HG03460 (cell line): ENCODE data around the gene ACSL5.
"Not testable (repeated sequence)": the region's sequence is repeated elsewhere in the genome, so short reads cannot be mapped to it uniquely, and the experiment has no call there.

Experiments
- ATAC-seq: cut with Tn5 transposase; IDR thresholded peaks from one replicate; pipeline ENCODE4 v1.9.1; 2021; ENCODE audit not compliant: unreplicated experiment

Gene ACSL5

DNA sequence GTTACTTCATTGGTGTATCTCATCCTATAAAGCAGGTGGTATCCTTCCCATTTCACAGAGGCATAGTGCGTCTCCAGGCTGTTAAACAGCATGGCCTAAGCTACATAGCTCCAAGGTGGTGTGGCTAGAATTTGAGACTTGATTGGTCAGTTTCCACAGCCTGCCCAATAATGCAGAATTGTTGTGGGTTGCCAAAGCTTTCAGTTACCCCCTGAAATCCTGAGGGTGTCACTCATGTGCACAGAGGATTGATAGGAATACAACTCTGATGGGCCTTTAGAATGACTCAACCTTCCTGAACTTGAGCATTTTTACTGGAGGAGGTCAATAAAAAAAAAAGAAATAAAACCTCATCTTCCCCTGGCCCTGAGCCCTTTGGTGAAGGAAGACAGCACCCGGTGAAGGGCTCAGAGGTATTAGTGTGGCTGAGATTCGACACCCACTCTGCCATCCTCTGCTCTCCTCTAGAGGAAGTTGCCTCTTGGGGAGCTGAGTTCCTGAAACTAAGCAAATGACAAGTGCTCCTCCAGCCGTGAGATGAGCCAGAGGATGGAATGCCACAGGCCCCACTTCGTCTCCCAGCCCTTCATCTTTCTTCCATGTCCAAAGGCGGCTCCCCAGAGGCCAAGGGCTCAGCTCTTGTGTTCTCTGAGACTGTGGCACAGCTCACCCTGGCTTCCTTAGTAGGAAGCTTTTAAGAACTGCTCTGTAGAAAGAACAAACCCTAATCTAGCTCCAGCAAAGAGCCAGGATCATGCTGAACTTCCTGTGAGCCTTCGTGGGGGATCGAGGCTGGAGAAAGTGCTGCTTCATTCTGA, 1.0 kb downstream of the ACSL5 start:
- ATAC-seq, result peak; percentile 45

GRCh38 chr10:112375721-112376395, 1.9 kb downstream of the ACSL5 start:
- peak; percentile 90 for ATAC-seq

DNA sequence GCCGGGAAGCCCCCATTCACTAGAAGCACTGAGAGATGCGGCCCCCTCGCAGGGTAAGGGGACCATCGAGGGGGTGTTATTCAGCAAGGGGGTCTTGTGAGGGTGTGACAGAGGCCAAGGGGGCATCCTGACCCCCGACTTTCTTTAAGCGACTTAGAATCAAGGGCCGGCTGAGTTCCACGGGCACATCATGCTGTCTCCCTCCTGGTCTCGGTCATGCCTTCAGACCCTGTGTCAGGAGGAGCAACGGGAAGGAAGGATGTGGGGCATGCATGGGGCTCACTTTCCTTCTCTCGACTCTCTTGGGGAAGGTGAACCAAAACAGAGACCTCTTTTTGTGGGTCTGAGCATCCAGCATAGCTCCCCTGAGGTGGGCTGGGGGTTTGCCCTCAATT, 2.5 kb downstream of the ACSL5 start:
- peak; percentile 23 for ATAC-seq

- not testable (repeated sequence) for ATAC-seq
Measured at GRCh38 chr10:112377116-112377515, 3.2 kb downstream of the ACSL5 start.

DNA sequence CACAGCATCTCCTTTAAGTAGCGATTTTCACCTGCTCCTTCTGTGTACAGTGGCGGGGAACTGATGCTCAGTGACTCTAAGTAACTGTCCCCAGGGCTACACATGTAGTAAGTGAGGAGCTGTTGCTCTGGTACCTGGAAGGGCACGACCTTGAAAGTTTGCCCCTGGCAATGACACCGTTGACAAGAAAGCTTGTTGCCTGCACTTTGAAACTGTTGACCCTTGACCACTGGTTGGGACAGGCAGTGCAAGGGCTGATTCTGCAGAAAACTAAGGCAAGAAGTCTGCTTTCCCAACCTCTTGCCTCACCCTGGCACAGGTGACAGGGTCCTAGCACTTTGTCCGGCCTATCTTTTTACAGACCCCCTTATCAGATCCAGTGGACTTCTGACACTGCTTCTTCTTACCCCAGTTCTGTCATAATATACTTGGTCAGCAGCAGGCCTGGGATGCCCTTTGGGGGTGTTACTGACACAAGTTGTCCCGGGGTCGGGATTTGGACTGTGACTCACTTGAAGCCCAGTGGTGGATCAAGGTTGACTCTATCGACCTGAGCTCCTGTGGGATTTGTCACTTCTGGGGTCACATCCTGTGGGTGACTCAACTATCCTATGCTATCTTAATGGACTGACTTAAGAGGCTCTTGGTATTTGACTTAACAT, 5.8 kb downstream of the ACSL5 start:
- ATAC-seq, result no peak

DNA sequence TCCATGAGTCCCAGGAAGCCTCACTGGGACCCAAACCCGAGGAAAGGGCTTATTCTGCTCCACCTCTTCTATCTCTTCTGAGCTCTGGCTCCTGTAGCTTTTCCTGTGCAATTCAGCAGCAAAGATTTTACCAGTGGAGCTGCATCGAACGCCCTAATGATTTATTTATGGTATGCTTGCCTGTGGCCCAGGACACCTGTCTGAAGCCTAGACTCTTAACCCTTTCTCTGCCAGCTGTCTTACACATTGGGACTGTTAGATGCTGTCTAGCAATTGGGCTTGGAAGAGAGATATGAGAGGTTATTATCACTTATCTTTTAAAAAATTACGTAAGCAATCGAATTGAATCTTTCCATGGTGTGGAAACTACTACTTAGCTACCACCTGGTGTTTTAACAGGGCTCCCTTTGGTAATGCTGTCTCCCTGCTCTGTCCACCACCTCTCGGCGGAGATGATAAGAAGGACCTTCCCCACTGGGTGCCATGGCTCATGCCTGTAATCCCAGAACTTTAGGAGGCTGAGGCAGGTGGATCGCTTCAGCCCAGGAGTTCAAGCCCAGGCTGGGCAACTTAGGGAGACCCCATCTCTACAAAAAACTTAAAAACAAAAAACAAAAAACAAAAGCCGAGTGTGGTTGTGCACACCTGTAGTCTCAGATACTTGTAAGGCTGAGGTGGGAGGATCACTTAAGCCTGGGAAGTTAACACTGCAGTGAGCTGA, 8.8 kb downstream of the ACSL5 start:
- no peak for ATAC-seq

DNA sequence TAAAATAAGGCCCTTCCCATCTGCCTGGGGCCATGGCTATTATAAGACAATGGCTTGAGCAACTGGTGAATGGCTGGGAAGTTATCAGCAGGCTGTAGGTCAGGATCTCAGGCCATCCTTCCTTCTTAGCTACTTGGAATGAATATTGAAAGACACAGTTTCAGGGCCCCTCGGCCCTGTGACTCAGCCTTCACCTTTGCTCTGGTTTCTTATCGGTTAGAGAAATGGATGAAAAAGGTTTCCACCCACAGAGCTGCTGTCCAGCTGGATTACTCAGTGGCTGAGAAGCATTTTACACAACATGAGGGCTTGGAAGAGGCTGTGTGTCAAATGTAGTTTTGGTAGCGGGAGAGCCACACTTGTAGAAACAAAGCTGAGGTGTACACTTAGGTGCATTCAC, 9.4 kb downstream of the ACSL5 start:
- ATAC-seq, result no peak

DNA sequence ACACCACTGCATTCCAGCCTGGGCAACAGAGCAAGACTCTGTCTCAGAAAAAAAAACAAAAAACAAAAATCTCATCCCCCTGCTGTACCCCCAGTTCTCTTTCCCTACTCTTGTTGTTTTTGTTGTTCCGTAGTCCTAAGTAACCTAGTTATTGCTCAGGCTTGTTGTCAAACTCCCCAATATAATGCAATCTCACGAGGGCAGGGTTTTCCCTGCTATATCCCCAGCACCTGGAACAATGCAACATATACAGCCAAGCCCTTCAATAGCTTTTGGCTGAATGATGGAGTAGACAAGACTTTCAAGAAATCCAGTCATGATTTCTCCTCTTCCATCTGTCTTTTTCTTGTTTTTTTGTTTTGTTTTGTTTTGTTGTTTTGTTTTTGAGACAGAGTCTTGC, 10.2 kb downstream of the ACSL5 start:
- no peak for ATAC-seq

DNA sequence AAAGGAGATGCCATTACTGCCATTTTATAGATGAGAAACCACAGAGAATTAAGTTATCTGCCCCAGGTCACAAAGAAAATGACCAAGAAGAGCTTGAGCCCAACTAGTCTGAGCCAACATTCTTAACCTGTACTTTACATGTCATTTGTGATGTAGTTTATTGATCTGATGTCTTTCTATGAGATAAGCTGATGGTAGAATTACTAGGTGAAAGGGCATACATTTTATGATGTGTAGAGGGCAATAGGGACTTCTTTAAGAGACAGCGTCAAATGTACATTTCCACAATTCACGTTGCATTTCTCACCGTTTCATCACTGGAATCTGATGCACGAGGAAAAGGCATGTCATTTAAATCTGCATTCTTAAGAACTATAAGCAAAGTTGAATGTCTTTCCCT, 11.3 kb downstream of the ACSL5 start:
- ATAC-seq, result no peak

- not testable (repeated sequence) for ATAC-seq
Measured at GRCh38 chr10:112388056-112388455, 14.1 kb downstream of the ACSL5 start.

DNA sequence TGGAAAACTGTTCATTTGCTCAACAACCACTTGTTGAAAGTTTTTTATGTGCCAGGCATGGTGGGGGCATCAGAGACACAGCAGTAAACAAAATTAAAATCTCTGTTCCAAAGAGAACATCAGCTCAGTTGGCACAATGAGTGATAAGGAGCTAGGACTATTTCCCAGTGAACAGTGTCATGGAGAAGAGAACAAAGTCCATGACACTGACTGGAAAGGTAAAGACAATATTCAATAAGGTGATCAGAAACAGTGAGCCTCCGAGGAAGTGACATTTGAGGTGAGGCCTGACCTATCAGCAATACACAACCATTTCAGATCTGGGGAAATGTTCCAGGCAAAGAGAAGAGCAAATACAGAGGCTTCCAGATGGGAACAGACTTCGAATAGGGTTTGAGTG, 14.6 kb downstream of the ACSL5 start:
- no peak for ATAC-seq

- ATAC-seq, result peak; percentile 78
Measured at GRCh38 chr10:112389271-112389822, 15.4 kb downstream of the ACSL5 start.

- no peak for ATAC-seq
Measured at GRCh38 chr10:112390125-112390703, 16.3 kb downstream of the ACSL5 start.

GRCh38 chr10:112393341-112393740, 19.4 kb downstream of the ACSL5 start:
- ATAC-seq, result no peak

GRCh38 chr10:112393827-112394226, 19.9 kb downstream of the ACSL5 start:
- no peak for ATAC-seq

DNA sequence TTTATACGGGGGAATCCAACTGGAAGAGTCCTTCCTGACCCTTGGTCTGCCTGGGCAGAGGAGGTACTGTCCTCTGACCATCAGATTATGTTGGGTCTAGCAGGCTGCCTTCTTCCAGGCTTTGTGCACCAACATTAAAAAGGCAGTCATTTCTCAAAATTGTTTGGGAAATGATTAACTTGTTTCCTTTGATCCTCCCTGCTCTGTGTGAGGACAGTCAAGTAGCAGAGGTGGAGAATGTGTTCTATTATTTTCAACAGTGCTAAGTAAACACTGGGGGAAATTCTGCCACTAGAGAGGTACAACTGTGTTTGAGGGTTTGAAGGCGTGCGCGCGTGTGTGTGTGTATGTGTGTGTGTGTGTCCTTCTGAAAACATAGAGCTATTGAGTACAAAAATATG, 20.6 kb downstream of the ACSL5 start:
- no peak for ATAC-seq

DNA sequence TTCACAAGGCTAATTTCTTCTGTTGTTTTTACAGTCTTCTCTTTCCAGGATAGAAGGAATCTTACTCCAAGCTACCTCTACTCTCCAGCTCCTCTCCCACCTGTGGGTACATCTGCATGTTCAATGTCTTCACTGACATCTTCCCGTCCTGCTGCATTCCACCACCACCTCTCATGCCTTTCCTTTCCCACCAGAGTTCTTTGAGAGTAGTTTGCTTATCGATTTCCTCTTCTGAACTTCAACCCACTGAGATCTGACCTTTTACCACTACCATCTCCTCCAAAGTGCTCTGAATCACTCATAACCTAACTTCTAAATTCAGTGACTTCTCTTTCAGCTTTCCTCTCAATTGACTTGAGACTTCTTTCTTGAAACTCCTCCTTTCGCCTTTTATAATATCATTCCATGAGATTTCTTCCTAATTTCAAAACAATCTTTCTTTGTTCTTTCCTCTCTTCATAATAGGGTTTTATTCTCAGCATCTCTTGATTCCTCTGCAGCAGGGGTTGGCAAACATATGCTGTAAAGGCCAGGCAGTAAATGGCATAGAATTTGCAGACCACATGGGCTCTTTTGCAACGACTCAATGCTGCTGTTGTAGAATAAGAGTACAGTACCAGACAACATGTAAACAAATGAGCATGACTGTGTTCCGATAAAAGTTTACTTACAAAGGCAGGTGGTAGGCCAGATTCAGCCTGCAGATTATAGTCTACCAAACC, 22.1 kb downstream of the ACSL5 start:
- ATAC-seq, result no peak

DNA sequence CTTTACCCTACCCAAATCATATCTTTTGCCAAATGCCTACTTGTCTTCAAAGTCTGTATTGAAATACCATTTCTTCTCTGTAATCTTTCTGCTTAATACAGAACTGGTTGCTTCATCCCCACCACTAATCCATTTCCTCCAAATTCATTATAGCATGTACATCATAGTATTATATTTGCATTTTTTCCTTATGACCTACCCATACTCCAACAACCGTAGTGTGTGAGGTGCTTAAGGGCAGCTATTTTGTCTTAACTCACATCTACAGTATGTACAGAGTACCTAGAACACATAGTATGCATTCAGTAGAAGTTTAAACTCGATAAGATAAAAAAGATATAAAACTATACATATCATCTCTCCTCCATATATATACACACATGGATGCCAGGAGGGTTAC, 23.7 kb downstream of the ACSL5 start:
- ATAC-seq, result no peak

DNA sequence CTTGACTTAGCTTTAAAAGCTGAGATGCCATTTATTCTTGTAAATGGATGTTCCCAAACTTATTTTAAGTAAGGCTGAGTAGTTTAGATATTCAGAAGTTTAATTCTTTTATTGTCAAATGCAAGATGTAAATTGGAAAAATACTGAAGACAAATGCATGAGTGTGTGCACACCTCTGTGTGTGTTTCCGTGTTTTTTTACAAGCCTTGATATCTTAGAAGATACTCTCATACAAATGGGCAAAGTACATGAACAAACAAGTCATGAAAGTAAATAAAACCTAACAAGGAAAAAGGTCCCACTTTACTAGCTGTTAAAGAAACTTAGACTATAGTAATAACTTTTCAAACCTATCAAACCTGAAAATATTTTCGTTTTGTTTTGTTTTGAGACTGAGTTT, 29.0 kb downstream of the ACSL5 start:
- ATAC-seq, result no peak

GRCh38 chr10:112404617-112405016, 30.7 kb downstream of the ACSL5 start:
- ATAC-seq, result no peak
